DOHH2 (cell line): ENCODE measurements around the gene GJA8.
A peak's percentile ranks its signal among the peaks of the same experiment; 100 is the strongest.
"Not testable (repeated sequence)": the region's sequence is repeated elsewhere in the genome, so short reads cannot be mapped to it uniquely, and the experiment has no call there.

Source experiments
- H3F3A ChIP-seq: fragments of 200-600 bp; sonication (generic), shearing (Covaris generic); 2 replicates; pipeline ENCODE4 v1.6.0; 2016; ENCODE audit warnings: antibody characterized with exemption, mild to moderate bottlenecking; ENCODE audit not compliant: control insufficient read depth, insufficient read depth
- H3K27ac ChIP-seq: fragments of 200-600 bp; sonication (generic); 2 replicates; pipeline ENCODE4 v1.5.1; 2014; ENCODE audit warnings: low read depth, mild to moderate bottlenecking, low read length, moderate library complexity
- H3K27me3 ChIP-seq: fragments of 200-600 bp; sonication (generic); 2 replicates; pipeline ENCODE4 v1.6.1; 2014; ENCODE audit warnings: mild to moderate bottlenecking, low read length, mixed read lengths; ENCODE audit not compliant: control insufficient read depth
- H3K36me3 ChIP-seq: fragments of 200-600 bp; sonication (generic); 2 replicates; pipeline ENCODE4 v1.6.1; 2014; ENCODE audit warnings: mild to moderate bottlenecking, low read length, moderate library complexity, mixed read lengths; ENCODE audit not compliant: control insufficient read depth
- H3K4me1 ChIP-seq: fragments of 200-600 bp; sonication (generic); 2 replicates; pipeline ENCODE4 v1.6.1; 2014; ENCODE audit warnings: mild to moderate bottlenecking, low read length, mixed read lengths; ENCODE audit not compliant: control insufficient read depth
- H3K4me2 ChIP-seq: fragments of 200-600 bp; sonication (generic); 2 replicates; pipeline ENCODE4 v1.6.0; 2014; ENCODE audit warnings: mild to moderate bottlenecking, low read length, moderate library complexity
- H3K4me3 ChIP-seq: fragments of 200-600 bp; sonication (generic); 2 replicates; pipeline ENCODE4 v1.5.1; 2014; ENCODE audit warnings: mild to moderate bottlenecking, low read length, mixed read lengths
- H3K79me2 ChIP-seq: fragments of 200-600 bp; sonication (generic); 2 replicates; pipeline ENCODE4 v1.6.1; 2014; ENCODE audit warnings: mild to moderate bottlenecking, low read length, mixed read lengths; ENCODE audit not compliant: control insufficient read depth
- H3K9me2 ChIP-seq: fragments of 200-600 bp; sonication (generic); replicated peaks from 2 replicates; pipeline ENCODE4 v1.6.1; 2014; ENCODE audit warnings: mild to moderate bottlenecking, low read length, mixed read lengths; ENCODE audit not compliant: control insufficient read depth
- H3K9me3 ChIP-seq: fragments of 200-600 bp; sonication (generic); 2 replicates; pipeline ENCODE4 v1.6.1; 2014; ENCODE audit warnings: antibody characterized with exemption, low read length, mixed read lengths; ENCODE audit not compliant: control insufficient read depth, insufficient read depth
- H4K20me1 ChIP-seq: fragments of 200-600 bp; sonication (generic); 2 replicates; pipeline ENCODE4 v1.6.0; 2014; ENCODE audit warnings: low read depth, mild to moderate bottlenecking, antibody characterized with exemption, low read length, moderate library complexity; ENCODE audit not compliant: control insufficient read depth, insufficient read depth
- EZH2phosphoT487 ChIP-seq: fragments of 200-600 bp; sonication (generic); IDR thresholded peaks from 2 replicates; pipeline ENCODE4 v1.6.1; 2017; ENCODE audit warnings: borderline replicate concordance, mild to moderate bottlenecking, antibody characterized with exemption, low read length, moderate library complexity, mixed read lengths
- TF ChIP-seq, protein P1 (sequence below): fragments of 200-600 bp; sonication (generic); IDR thresholded peaks from one replicate; pipeline ENCODE4 v1.5.1; 2014; ENCODE audit warnings: antibody characterized with exemption, mild to moderate bottlenecking, low read depth, low read length; ENCODE audit not compliant: poor library complexity, severe bottlenecking

Gene GJA8

DNA sequence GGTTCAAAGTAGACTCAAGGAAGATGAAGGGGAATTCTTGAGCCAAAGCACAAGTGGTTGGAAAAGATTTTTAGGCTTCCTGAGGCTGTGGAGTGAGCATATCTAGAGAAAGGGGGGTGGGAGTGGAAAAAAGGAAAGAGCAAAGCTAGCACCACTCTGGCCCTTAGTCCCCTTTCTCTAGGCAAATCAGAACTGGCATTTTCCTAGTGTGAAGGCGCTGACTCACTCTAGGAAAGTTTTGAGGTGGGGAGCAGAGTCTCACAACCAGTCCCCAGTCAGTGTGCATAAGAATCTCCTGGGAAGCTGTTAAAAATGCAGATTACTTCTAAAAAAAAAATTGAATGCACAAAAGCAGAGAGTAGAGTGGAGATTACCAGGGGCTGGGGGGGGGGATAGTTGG lies 22.2 kb downstream of the GJA8 start:
- no peak overlapping the region for H3K27ac ChIP-seq
- no peak overlapping the region for H3K4me2 ChIP-seq
- H3K36me3 ChIP-seq: no peaks in the 10 kb centered on the region
- no peaks in the 10 kb centered on the region for H3K9me3 ChIP-seq
- peaks cover 6% of the 10 kb centered on the region for H3K4me1 ChIP-seq
- no peak for TF ChIP-seq EZH2phosphoT487
- TF ChIP-seq, protein P1, sequence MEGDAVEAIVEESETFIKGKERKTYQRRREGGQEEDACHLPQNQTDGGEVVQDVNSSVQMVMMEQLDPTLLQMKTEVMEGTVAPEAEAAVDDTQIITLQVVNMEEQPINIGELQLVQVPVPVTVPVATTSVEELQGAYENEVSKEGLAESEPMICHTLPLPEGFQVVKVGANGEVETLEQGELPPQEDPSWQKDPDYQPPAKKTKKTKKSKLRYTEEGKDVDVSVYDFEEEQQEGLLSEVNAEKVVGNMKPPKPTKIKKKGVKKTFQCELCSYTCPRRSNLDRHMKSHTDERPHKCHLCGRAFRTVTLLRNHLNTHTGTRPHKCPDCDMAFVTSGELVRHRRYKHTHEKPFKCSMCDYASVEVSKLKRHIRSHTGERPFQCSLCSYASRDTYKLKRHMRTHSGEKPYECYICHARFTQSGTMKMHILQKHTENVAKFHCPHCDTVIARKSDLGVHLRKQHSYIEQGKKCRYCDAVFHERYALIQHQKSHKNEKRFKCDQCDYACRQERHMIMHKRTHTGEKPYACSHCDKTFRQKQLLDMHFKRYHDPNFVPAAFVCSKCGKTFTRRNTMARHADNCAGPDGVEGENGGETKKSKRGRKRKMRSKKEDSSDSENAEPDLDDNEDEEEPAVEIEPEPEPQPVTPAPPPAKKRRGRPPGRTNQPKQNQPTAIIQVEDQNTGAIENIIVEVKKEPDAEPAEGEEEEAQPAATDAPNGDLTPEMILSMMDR: no peak
- H3K4me3 ChIP-seq: no peak overlapping the region
- no peaks in the 10 kb centered on the region for H3F3A ChIP-seq
- no peaks in the 10 kb centered on the region for H3K27me3 ChIP-seq
- no peaks in the 10 kb centered on the region for H4K20me1 ChIP-seq
- H3K9me2 ChIP-seq: no peaks in the 10 kb centered on the region
- peaks cover 10% of the 10 kb centered on the region for H3K79me2 ChIP-seq

DNA sequence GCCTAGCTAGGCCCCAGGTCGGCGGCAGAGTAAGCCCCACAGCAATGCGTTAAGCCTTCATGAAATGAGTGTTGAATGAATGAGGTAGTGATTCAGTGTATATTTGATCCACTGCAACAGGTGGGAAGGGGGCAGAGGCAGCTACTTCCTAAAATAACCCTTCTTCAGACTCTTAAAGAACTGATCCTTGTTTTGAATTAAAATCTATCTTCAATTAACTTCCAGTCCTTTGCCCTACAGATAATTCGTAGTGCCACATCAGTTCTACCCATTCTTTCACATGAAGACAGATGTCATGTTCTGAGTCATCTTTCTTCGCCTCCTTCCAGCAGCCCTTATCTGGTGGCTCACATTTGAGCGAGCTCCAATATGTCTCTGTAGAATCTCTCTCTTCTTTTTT lies 24.6 kb downstream of the GJA8 start:
- not testable (repeated sequence) for H3K27me3 ChIP-seq, H3K4me1 ChIP-seq, H3K27ac ChIP-seq, H3K4me3 ChIP-seq, H3K4me2 ChIP-seq, H3K9me3 ChIP-seq, H3K9me2 ChIP-seq, H4K20me1 ChIP-seq, H3F3A ChIP-seq, H3K36me3 ChIP-seq
- peaks cover 20% of the 10 kb centered on the region for H3K79me2 ChIP-seq

DNA sequence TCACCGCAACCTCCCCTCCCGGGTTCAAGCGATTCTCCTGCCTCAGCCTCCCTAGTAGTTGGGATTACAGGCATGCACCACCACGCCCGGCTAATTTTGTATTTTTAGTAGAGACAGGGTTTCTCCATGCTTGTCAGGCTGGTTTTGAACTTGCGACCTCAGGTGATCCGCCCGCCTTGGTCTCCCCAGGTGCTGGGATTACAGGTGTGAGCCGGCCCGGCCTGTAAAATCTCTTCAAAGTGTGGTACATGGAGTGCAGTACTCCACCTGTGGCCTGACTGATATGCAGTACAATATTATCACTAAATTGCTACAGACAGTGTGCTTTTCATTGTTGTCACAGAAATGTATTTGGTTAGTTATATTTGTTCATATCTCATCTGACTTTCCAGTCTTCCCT lies 25.1 kb downstream of the GJA8 start:
- H3K4me3 ChIP-seq, H3K36me3 ChIP-seq, H3K4me1 ChIP-seq: not testable (repeated sequence)

DNA sequence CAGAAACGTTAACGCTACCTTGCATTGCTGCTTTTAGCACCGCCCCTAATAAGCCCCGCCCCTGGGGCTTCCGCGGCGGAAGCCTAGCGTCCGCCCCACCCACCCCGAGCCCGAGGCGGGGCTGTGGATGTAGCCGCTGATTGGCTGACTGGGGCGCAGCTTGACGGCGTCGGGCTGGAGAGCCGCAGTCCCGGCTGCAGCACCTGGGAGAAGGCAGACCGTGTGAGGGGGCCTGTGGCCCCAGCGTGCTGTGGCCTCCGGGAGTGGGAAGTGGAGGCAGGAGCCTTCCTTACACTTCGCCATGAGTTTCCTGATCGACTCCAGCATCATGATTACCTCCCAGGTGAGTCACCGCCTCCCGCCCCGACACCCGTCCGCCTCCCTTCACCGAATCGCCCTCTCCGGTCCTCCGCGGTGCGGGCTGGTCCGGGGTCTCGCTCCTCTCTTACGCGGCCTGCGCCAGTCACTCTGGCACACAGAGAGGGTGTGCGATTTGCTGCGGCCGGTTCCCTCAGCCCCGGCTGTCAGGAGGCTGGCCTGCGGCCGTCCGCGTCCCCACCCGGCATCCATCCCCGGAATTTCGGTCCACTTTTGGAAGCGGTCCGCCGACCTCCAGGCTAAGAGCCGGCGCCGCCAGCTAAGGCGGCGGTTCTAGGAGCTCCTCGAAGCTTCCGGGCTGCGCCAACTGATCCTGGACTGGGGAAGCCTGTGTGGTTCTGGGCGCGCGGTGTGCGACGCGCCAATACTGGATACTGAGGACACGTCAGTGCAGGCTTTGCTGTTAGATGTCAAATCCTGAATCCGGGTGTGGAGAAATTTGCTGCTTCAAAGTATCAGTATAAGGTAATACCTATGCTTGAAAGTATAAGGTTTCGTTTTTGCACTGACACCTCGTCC lies 25.9 kb downstream of the GJA8 start, which contains the start of gene GPR89B:
Gene GPR89B (plus strand): TSS at position 185 of the 897 bp plus-strand sequence. CDS start 117 bp downstream, at position 302.
- H3K4me1 ChIP-seq, H3K27ac ChIP-seq, H3K9me3 ChIP-seq, H3K27me3 ChIP-seq, H3K9me2 ChIP-seq, H4K20me1 ChIP-seq, H3F3A ChIP-seq, H3K36me3 ChIP-seq: not testable (repeated sequence)
- peak within 1 kb of the TSS; percentile 65 for H3K4me2 ChIP-seq
- peaks cover 23% of the 10 kb centered on the region for H3K79me2 ChIP-seq
- H3K4me3 ChIP-seq: peak within 1 kb of the TSS; percentile 82

More for the DNA sequence above, 25.1 kb downstream of the GJA8 start:
- not testable (repeated sequence) for H3K27me3 ChIP-seq, H4K20me1 ChIP-seq, H3K9me3 ChIP-seq, H3F3A ChIP-seq, H3K4me2 ChIP-seq, H3K27ac ChIP-seq, H3K9me2 ChIP-seq
- H3K79me2 ChIP-seq: peaks cover 23% of the 10 kb centered on the region

DNA sequence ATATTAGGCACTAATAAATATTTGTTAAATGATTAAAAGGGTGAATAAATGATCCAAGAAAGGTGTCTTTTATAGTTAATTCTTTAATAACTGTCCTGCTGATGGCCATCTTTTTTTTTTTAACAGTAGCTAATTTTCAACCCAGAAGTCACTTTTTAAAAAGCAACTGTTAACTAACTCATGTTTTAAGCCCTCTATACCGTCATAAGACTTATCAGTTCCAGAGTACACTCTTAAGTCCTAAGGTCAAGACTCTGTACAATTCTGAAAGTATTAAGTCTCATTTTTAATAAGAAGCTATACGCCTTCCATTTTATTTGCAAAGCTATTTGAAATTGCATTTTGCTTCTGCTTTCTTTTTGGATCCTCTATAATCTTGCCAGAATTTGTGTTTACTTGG lies 28.5 kb downstream of the GJA8 start:
- not testable (repeated sequence) for H3K36me3 ChIP-seq, H4K20me1 ChIP-seq, H3K4me3 ChIP-seq, H3K9me3 ChIP-seq, H3K4me1 ChIP-seq, H3K9me2 ChIP-seq, H3F3A ChIP-seq, H3K27me3 ChIP-seq, H3K27ac ChIP-seq, H3K4me2 ChIP-seq
- peaks cover 23% of the 10 kb centered on the region for H3K79me2 ChIP-seq

DNA sequence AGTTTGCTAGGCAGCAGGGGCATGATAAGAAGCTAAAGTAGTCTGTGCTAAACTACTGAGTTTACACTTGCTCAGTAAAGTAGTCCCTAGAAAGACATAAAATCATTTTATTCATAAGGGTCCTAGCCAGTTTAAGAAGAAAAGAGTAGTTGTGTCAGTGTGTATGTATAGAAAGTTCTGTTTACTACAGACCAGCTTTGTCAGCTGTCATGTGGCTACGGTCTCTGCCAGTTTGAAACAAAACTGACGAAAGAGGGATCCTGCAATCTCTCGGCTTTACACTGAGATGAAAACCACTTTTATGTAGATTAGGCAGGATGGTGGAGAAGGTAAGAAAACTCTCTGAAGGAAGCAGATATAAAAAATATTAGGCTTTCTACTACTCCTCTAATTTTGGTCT lies 32.7 kb downstream of the GJA8 start:
- H3K27me3 ChIP-seq, H3K79me2 ChIP-seq, H3K36me3 ChIP-seq, H4K20me1 ChIP-seq, H3K9me3 ChIP-seq, H3K4me3 ChIP-seq, H3K4me1 ChIP-seq, H3K27ac ChIP-seq, H3K9me2 ChIP-seq, H3K4me2 ChIP-seq, H3F3A ChIP-seq: not testable (repeated sequence)

DNA sequence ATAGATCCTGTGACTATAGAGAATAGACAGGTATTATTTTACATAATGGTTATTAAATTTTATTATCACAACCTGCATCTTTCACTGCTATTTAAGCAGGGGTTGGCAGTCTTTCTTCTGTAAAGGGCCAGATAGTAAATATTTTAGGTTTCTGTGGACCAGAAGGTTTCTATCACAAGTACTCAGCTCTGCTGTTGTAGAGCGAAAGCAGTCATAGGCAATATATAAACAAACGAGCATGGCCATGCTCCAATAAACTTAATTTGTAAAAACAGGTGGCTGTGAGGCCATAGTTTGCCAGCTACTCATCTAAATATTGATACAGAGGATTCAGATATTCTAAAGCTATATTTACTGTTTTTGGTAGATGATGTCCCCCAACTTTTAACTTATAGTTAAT lies 37.9 kb downstream of the GJA8 start:
- not testable (repeated sequence) for H3F3A ChIP-seq, H3K36me3 ChIP-seq, H3K4me2 ChIP-seq, H3K9me2 ChIP-seq, H3K79me2 ChIP-seq, H3K27me3 ChIP-seq, H4K20me1 ChIP-seq, H3K27ac ChIP-seq, H3K4me1 ChIP-seq, H3K4me3 ChIP-seq, H3K9me3 ChIP-seq
